UCSD-AML1 (cell line): Measurements from ENCODE around the gene SETD4.

Experiments
- DNase-seq: peaks from one replicate; lab custom pipeline; 2025; ENCODE audit not compliant: unreplicated experiment; lab: John Stamatoyannopoulos, UW

The SETD4 gene

GRCh38 chr21:36010801-36011200, 49.5 kb downstream of the SETD4 start:
- DNase-seq: no peak

DNA sequence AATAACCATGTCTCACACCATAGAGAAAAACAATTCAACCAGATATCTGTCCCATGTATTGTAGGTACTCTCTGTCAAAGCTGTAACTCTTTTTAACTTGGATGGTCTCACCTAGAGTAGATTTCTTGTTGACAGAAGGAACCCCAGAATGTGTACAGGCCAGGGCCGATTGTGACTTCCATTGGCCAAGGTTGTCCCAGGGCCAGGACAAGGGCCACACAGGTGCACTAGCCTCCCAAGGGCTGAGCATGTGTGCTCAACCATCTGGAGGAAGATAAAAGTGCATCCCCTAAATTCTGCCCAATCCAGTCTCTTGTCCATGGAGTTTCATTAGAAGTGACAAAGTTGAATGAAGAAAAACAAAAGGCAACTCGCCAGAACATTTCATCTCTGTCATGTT, 51.8 kb downstream of the SETD4 start:
- no peak for DNase-seq

DNA sequence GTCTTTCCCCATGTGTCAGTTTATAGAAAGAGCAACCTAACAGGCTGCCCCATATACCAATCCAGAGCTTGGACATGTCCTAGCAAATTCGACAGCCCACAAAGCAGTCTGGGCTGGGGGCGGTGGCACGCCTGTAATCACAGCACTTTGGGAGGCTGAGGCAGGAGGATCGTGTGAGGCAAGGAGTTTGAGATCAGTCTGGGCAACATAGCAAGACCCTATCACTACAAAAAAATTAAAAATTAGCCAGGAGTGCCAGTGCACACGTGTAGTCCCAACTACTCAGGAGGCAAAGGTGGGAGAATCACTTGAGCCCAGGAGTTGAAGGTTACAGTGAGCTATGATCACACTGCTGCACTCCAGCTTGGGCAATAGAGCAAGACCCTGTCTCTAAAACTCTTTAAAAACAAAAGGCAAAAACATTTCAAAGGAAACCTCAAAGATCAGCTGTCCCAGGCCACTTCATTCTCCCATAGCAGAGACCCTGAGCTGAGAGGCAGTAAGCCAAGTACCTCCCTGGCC, 54.4 kb downstream of the SETD4 start:
- DNase-seq: no peak

DNA sequence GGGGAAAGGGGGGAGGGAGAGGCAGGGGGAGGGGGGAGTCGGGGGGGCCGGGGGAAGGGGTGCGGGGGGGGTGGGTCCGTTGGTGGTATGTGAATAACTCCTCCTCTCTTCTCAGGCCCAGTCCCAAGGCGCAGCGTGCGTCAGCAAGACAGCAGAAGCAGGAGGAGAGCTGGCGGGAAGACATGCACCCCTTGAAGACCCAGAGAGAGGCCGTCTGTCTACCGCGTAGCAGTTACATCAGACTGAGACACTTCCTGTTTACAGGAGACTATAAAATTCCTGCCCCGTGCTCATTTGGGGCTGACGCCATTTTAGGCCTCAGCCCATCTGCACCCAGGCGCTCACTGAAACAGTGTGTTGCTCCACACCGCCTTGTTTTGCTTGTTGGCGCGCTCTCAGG, 55.3 kb downstream of the SETD4 start:
- DNase-seq: no peak

GRCh38 chr21:36004441-36004840, 55.9 kb downstream of the SETD4 start:
- DNase-seq: no peak

DNA sequence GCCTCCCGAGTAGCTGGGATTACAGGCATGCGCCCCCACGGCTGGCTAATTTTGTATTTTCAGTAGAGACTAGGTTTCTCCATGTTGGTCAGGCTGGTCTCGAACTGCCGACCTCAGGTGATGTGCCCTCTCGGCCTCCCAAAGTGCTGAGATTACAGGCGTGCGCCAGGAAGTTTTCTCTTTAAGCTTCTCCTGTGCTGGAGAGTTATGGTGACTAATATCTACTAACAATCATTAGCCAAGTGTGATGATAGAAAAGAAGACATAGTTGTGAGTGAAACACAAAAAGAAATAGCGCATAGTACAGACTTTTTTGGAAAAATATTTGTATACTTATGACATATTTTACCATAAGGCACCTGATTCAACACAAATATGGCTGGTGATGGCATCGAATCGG, 56.5 kb downstream of the SETD4 start:
- DNase-seq: no peak

DNA sequence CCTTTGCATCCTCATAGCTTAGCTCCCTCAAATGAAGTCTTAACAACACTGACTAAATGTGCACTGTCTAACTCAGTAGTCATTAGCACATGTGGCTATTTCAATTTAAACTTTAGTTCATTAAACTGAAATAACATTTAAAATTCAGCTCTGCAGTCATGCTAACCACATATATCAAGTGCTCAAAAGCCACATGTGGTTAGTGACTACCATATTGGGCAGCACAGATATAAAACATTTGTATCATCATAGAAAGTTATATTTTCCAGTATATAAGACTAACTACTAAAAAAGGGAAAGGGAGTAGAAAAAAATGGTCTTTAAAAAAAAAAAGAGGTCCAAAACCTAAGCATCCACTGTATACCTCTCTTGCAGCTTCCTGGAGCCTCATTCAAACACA, 64.1 kb downstream of the SETD4 start:
- DNase-seq: no peak

GRCh38 chr21:35995522-35996088, 64.7 kb downstream of the SETD4 start:
- DNase-seq: no peak

DNA sequence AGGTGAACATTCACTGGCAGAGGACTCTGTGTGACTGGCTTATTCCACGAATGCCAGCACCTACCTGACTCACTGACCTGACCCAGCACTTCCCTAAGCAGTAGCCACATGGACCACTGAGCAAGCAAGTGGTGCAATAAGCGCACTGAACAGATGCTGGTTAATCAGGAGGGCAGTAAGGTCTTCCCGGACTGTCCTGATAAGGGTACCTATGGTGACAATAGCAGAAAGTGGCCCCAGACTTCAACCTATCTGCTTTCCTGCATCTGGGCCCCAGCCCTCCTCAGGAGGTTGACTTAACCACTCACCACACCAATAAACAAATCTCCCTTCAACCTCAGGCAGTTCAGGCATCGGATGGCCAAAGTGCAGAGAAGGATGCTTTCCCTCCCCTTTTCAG, 65.7 kb downstream of the SETD4 start:
- DNase-seq: no peak

DNA sequence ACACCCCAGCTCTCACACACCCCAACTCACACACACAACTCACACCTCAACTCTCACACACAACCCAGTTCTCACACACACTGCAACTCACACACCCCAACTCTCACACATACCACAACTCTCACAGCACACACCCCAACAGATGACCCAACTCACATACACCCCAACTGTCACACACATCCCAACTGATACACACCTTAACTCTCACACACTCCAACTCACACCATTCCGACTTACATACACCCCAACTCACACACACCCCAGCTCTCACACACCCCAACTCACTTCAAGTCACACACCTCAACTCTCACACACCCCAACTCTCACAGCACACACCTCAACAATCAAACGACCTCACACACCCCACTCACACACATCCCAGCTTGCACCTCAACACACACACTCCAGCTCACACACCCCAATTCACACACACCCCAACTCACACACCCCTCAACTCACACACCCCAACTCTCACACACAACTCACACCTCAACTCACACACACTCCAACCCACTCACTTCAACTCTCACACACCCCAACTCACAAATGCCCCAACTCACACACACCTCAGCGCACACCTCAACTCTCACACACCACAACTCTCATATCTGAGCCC, 66.3 kb downstream of the SETD4 start:
- no peak for DNase-seq

DNA sequence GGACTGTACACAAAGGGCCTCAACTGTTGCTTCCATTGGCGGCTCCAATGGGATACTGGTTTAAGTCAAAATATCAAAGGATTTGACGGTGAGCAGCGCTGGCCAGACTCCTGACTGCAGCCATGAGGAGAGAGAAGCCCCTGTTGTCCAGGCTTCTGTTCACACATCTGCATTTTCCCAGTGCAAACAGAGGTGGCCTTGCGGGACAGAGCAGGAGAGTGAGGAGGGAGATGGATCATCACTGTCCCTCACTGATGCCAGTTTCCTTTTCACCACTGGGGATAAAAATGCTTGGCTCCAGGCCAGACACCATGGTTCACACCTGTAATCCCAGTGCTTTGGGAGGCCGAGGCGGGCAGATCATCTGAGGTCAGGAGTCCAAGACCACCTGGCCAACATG, 69.2 kb downstream of the SETD4 start:
- no peak for DNase-seq

DNA sequence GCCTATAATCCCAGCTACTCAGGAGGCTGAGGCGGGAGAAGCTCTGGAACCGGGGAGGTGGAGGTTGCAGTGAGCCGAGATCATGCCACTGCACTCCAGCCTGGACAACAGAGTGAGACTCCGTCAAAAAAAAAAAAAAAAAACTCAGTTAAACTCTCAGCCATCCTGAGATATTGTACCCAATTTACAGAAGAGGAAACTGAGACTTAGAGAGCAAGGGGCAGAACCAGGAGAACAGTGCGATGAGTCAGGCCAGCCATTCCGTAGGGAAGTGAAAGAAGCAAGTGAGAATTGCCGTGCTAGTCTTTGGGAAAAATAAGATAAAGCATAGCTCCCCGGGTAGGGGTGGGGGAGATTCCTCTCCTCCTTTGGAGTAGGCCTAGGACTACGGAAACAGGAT, 69.7 kb downstream of the SETD4 start:
- DNase-seq: no peak

- DNase-seq: no peak
Measured at GRCh38 chr21:35989138-35989735, 71.1 kb downstream of the SETD4 start.

GRCh38 chr21:35988416-35989137, 71.7 kb downstream of the SETD4 start:
- no peak for DNase-seq

- DNase-seq: no peak
Measured at GRCh38 chr21:35987475-35987874, 72.9 kb downstream of the SETD4 start.

- no peak for DNase-seq
Measured at GRCh38 chr21:35984654-35985361, 75.5 kb downstream of the SETD4 start.
